ENCODE measurements around the gene GPR137. TPM values are rescaled to one million over a fixed set of nuclear protein-coding genes. Genes with fewer than 3 reads are reported as not detected.

The GPR137 gene
- polyA plus RNA-seq, 1 donor from 2014 or later = 34.1 TPM

GRCh38 chr11:64260147-64260708 lies 25.4 kb upstream of the GPR137 start:
- Histone ChIP-seq H4K20me1 (ENCODE audit: insufficient read depth) (no peaks in the 10 kb centered on the region), H3K36me3 (ENCODE audit: insufficient read depth, low read length) (no peaks in the 10 kb centered on the region)

GRCh38 chr11:64261556-64262080 lies 24.0 kb upstream of the GPR137 start:
- no peak overlapping the region for H3K9ac ChIP-seq (ENCODE audit: low read length)
- H2AFZ ChIP-seq (ENCODE audit: low read depth, low read length) = no peak overlapping the region
- no peak overlapping the region for H3K4me3 ChIP-seq (ENCODE audit: low read length)
- TF ChIP-seq POLR2AphosphoS5 (IDR thresholded peaks at IDR 0.05) (no peak), RAD21 (conservative IDR thresholded peaks at IDR 0.05) (no peak), EZH2 (IDR thresholded peaks at IDR 0.05; ENCODE audit: borderline replicate concordance, insufficient read depth, low read length, poor library complexity, severe bottlenecking) (no peak), REST (IDR thresholded peaks at IDR 0.05; ENCODE audit: borderline replicate concordance) (no peak), MXI1 (conservative IDR thresholded peaks at IDR 0.05; ENCODE audit: poor library complexity, severe bottlenecking) (no peak)
- H3K27ac ChIP-seq (ENCODE audit: low read length) = no peak overlapping the region
- H3F3A ChIP-seq (ENCODE audit: insufficient read depth, low read length, poor library complexity, severe bottlenecking) = no peaks in the 10 kb centered on the region
- no peaks in the 10 kb centered on the region for H3K9me3 ChIP-seq (ENCODE audit: low read length)
- no peaks in the 10 kb centered on the region for H3K36me3 ChIP-seq (ENCODE audit: insufficient read depth, low read length)
- H3K9me2 ChIP-seq (ENCODE audit: insufficient read depth, low read length) = no peaks in the 10 kb centered on the region
- H4K20me1 ChIP-seq (ENCODE audit: insufficient read depth) = no peaks in the 10 kb centered on the region
- H3K79me2 ChIP-seq (replicated peaks; ENCODE audit: insufficient read depth, low read length) = no peaks in the 10 kb centered on the region
- no peaks in the 10 kb centered on the region for H3K27me3 ChIP-seq (ENCODE audit: insufficient read depth, low read depth, low read length)
- H3K4me2 ChIP-seq (ENCODE audit: low read length) = no peak overlapping the region

More at GRCh38 chr11:64260147-64260708, 25.4 kb upstream of the GPR137 start:
- Histone ChIP-seq H2AFZ (ENCODE audit: low read depth, low read length) (no peak overlapping the region), H3K4me3 (ENCODE audit: low read length) (no peak overlapping the region), H3F3A (ENCODE audit: insufficient read depth, low read length, poor library complexity, severe bottlenecking) (no peaks in the 10 kb centered on the region), H3K79me2 (replicated peaks; ENCODE audit: insufficient read depth, low read length) (no peaks in the 10 kb centered on the region), H3K9ac (ENCODE audit: low read length) (no peak overlapping the region), H3K9me2 (ENCODE audit: insufficient read depth, low read length) (no peaks in the 10 kb centered on the region), H3K27me3 (ENCODE audit: insufficient read depth, low read depth, low read length) (no peaks in the 10 kb centered on the region), H3K27ac (ENCODE audit: low read length) (no peak overlapping the region), H3K4me2 (ENCODE audit: low read length) (no peak overlapping the region), H3K9me3 (ENCODE audit: low read length) (no peaks in the 10 kb centered on the region)
- TF ChIP-seq POLR2AphosphoS5 (IDR thresholded peaks at IDR 0.05) (no peak), TAF1 (IDR thresholded peaks at IDR 0.05; ENCODE audit: low read depth) (no peak), MXI1 (conservative IDR thresholded peaks at IDR 0.05; ENCODE audit: poor library complexity, severe bottlenecking) (no peak), SMC3 (conservative IDR thresholded peaks at IDR 0.05; ENCODE audit: poor library complexity) (no peak)

- Histone ChIP-seq H2AFZ (ENCODE audit: low read depth, low read length) (no peak overlapping the region), H3K36me3 (ENCODE audit: insufficient read depth, low read length) (no peaks in the 10 kb centered on the region), H3K79me2 (replicated peaks; ENCODE audit: insufficient read depth, low read length) (no peaks in the 10 kb centered on the region), H3K9me2 (ENCODE audit: insufficient read depth, low read length) (no peaks in the 10 kb centered on the region), H3K27ac (ENCODE audit: low read length) (no peak overlapping the region), H3K4me3 (ENCODE audit: low read length) (no peak overlapping the region), H3K4me2 (ENCODE audit: low read length) (no peak overlapping the region), H3K9ac (ENCODE audit: low read length) (no peak overlapping the region), H3F3A (ENCODE audit: insufficient read depth, low read length, poor library complexity, severe bottlenecking) (no peaks in the 10 kb centered on the region), H3K27me3 (ENCODE audit: insufficient read depth, low read depth, low read length) (no peaks in the 10 kb centered on the region), H4K20me1 (ENCODE audit: insufficient read depth) (no peaks in the 10 kb centered on the region), H3K9me3 (ENCODE audit: low read length) (no peaks in the 10 kb centered on the region)
- TF ChIP-seq SMC3 (conservative IDR thresholded peaks at IDR 0.05; ENCODE audit: poor library complexity) = no peak
- TF ChIP-seq REST (IDR thresholded peaks at IDR 0.05; ENCODE audit: borderline replicate concordance) = no peak
- TF ChIP-seq RAD21 (conservative IDR thresholded peaks at IDR 0.05) = no peak
- TF ChIP-seq EP300 (conservative IDR thresholded peaks at IDR 0.05; ENCODE audit: poor library complexity, severe bottlenecking) = no peak
- no peak for TF ChIP-seq POLR2AphosphoS5 (IDR thresholded peaks at IDR 0.05)
- TF ChIP-seq MXI1 (conservative IDR thresholded peaks at IDR 0.05; ENCODE audit: poor library complexity, severe bottlenecking) = no peak
- TF ChIP-seq TAF1 (IDR thresholded peaks at IDR 0.05; ENCODE audit: low read depth) = no peak
- TF ChIP-seq EZH2 (IDR thresholded peaks at IDR 0.05; ENCODE audit: borderline replicate concordance, insufficient read depth, low read length, poor library complexity, severe bottlenecking) = no peak
- TF ChIP-seq CTCF (IDR thresholded peaks at IDR 0.05; ENCODE audit: poor library complexity, severe bottlenecking) = no peak
Observed at GRCh38 chr11:64262271-64263002, 23.2 kb upstream of the GPR137 start.

Measured in neural cell (in vitro differentiated cells).